SU-DHL-6 (cell line): ENCODE measurements around the gene ERVH48-1.
A peak's percentile ranks its signal among the peaks of the same experiment; 100 is the strongest.
"Not testable (repeated sequence)": the region's sequence is repeated elsewhere in the genome, so short reads cannot be mapped to it uniquely, and the experiment has no call there.

Experiments
- H2AFZ ChIP-seq: fragments of 200-600 bp; sonication (generic); 2 replicates; pipeline ENCODE4 v1.6.1; 2014; ENCODE audit warnings: low read depth, mild to moderate bottlenecking, moderate library complexity, mixed read lengths, antibody characterized with exemption, low read length; ENCODE audit not compliant: severe bottlenecking
- H3F3A ChIP-seq: fragments of 200-600 bp; shearing (Covaris generic); 2 replicates; pipeline ENCODE4 v1.6.0; 2016; ENCODE audit warnings: antibody characterized with exemption, mild to moderate bottlenecking; ENCODE audit not compliant: insufficient read depth
- H3K27ac ChIP-seq: fragments of 200-600 bp; sonication (generic); 2 replicates; pipeline ENCODE4 v1.5.1; 2016; ENCODE audit warnings: low read depth, mild to moderate bottlenecking, low read length, moderate library complexity, mixed read lengths
- H3K27me3 ChIP-seq: fragments of 200-600 bp; sonication (generic), shearing (Covaris generic); 2 replicates; pipeline ENCODE4 v1.6.0; 2014; ENCODE audit warnings: mild to moderate bottlenecking, low read length
- H3K36me3 ChIP-seq: fragments of 200-600 bp; sonication (generic); 2 replicates; pipeline ENCODE4 v1.6.1; 2014; ENCODE audit warnings: mild to moderate bottlenecking, low read length, mixed read lengths
- H3K4me2 ChIP-seq: fragments of 300-600, 200-600 bp; shearing (Covaris generic), sonication (generic); 2 replicates; pipeline ENCODE4 v1.6.0; 2014; ENCODE audit warnings: low read length, low read depth, mild to moderate bottlenecking; ENCODE audit not compliant: poor library complexity, severe bottlenecking
- H3K4me3 ChIP-seq: fragments of 200-600 bp; sonication (generic); 2 replicates; pipeline ENCODE4 v1.5.1; 2014; ENCODE audit warnings: antibody characterized with exemption, low read length, mild to moderate bottlenecking, mixed read lengths; ENCODE audit not compliant: insufficient read depth, poor library complexity, severe bottlenecking
- H3K79me2 ChIP-seq: fragments of 200-600 bp; sonication (generic); 2 replicates; pipeline ENCODE4 v1.6.1; 2014; ENCODE audit warnings: mild to moderate bottlenecking, low read length, moderate library complexity; ENCODE audit not compliant: insufficient read depth
- H3K9ac ChIP-seq: fragments of 200-600 bp; sonication (generic); 2 replicates; pipeline ENCODE4 v1.7.0; 2014; ENCODE audit warnings: mild to moderate bottlenecking, low read length
- H3K9me2 ChIP-seq: fragments of 200-600 bp; sonication (generic); replicated peaks from 2 replicates; pipeline ENCODE4 v1.6.1; 2014; ENCODE audit warnings: low read length; ENCODE audit not compliant: insufficient read depth
- H3K9me3 ChIP-seq: fragments of 200-600 bp; sonication (generic); 2 replicates; pipeline ENCODE4 v1.6.1; 2014; ENCODE audit warnings: low read length, mixed read lengths; ENCODE audit not compliant: insufficient read depth
- H4K20me1 ChIP-seq: fragments of 200-600 bp; sonication (generic); 2 replicates; pipeline ENCODE4 v1.6.1; 2014; ENCODE audit warnings: low read depth, mild to moderate bottlenecking, antibody characterized with exemption, low read length, moderate library complexity, mixed read lengths
- EZH2phosphoT487 ChIP-seq: fragments of 200-600 bp; sonication (generic), shearing (Covaris generic); conservative IDR thresholded peaks from 2 replicates; pipeline ENCODE4 v1.6.1; 2018; ENCODE audit warnings: mild to moderate bottlenecking, antibody characterized with exemption, low read length, moderate library complexity, mixed read lengths
- TF ChIP-seq, protein P1 (sequence below): fragments of 200-600 bp; sonication (generic); IDR thresholded peaks from one replicate; pipeline ENCODE4 v1.5.1; 2017; ENCODE audit warnings: antibody characterized with exemption, mild to moderate bottlenecking, low read length, moderate library complexity; ENCODE audit not compliant: insufficient read depth, poor library complexity, severe bottlenecking

ERVH48-1 gene

DNA sequence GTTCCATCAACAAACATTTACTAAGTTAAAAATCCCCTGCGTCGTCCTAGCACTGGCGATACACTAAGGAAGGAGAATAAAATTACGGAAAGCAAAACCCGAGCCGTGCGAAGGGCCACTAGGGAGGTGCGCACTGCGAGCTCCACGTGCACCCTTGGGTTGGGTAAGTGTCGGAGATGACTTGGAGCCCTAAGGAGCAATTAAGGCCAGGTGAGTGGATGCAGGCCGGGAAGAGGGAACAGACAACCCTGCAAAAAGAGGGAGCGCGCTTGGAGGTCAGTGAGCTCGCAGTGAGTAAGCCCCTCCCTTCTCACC, 46.8 kb downstream of the ERVH48-1 start:
- Histone ChIP-seq H3K4me3 (peak overlapping the region; percentile 60), H3K36me3 (peaks cover 3% of the 10 kb centered on the region; the same call in 1 of the 2 replicates), H3F3A (no peaks in the 10 kb centered on the region; the same call in 1 of the 2 replicates), H3K9me3 (no peaks in the 10 kb centered on the region), H3K27ac (peak overlapping the region; percentile 71), H4K20me1 (no peaks in the 10 kb centered on the region), H3K27me3 (no peaks in the 10 kb centered on the region), H2AFZ (peak overlapping the region; percentile 4), H3K9ac (peak overlapping the region; percentile 85), H3K79me2 (peaks cover 48% of the 10 kb centered on the region), H3K9me2 (no peaks in the 10 kb centered on the region), H3K4me2 (peak overlapping the region; percentile 89)
- TF ChIP-seq, protein P1, sequence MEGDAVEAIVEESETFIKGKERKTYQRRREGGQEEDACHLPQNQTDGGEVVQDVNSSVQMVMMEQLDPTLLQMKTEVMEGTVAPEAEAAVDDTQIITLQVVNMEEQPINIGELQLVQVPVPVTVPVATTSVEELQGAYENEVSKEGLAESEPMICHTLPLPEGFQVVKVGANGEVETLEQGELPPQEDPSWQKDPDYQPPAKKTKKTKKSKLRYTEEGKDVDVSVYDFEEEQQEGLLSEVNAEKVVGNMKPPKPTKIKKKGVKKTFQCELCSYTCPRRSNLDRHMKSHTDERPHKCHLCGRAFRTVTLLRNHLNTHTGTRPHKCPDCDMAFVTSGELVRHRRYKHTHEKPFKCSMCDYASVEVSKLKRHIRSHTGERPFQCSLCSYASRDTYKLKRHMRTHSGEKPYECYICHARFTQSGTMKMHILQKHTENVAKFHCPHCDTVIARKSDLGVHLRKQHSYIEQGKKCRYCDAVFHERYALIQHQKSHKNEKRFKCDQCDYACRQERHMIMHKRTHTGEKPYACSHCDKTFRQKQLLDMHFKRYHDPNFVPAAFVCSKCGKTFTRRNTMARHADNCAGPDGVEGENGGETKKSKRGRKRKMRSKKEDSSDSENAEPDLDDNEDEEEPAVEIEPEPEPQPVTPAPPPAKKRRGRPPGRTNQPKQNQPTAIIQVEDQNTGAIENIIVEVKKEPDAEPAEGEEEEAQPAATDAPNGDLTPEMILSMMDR = no peak
- TF ChIP-seq EZH2phosphoT487 = no peak

DNA sequence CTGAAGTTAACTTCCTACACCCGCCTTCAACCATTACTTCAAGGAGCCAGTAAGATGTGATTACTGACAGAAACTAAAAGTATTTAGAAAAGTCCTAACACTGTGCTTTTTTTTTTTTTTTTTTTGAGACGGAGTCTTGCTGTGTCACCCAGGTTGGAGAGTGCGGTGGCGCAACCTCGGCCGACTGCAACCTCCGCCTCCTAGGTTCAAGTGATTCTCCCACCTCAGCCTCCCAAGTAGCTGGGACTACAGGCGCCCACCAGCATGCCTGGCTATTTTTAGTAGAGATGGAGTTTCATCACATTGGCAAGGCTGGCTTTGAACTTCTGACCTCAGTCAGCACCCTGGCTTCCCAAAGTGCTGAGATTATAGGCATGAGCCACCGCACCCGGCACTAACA, 49.6 kb downstream of the ERVH48-1 start:
- H3K4me2 ChIP-seq, H4K20me1 ChIP-seq, H3K27ac ChIP-seq, H3K9me2 ChIP-seq, H3K27me3 ChIP-seq, H3K9ac ChIP-seq, H3K4me3 ChIP-seq, H2AFZ ChIP-seq, H3K9me3 ChIP-seq, H3F3A ChIP-seq: not testable (repeated sequence)
- H3K36me3 ChIP-seq = peaks cover 17% of the 10 kb centered on the region; the same call in 1 of the 2 replicates
- H3K79me2 ChIP-seq = peaks cover 65% of the 10 kb centered on the region

DNA sequence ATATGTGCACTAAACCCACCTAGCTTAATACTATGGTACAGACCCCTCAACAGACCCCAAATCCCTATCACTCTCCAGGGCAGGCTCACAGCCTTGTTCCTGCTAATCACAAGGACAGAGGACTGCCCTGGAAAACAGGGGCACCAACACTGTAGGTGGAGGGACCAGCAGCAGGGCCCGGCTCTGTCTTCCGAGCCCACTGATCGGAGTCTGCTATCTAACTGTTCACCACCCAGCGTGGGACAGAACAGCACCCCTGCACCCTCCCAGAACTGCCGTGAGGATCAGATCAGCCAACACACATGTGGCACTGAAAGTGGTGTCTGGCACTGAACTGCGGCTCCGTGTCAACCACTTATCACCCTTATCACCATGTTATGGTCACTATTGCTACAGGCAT, 52.3 kb downstream of the ERVH48-1 start:
- Histone ChIP-seq H3K9me2 (no peaks in the 10 kb centered on the region), H3K27me3 (no peaks in the 10 kb centered on the region), H3K9ac (no peak overlapping the region), H3K4me2 (no peak overlapping the region), H3F3A (no peaks in the 10 kb centered on the region), H3K79me2 (peaks cover 71% of the 10 kb centered on the region), H3K4me3 (no peak overlapping the region), H4K20me1 (peaks cover 13% of the 10 kb centered on the region; the same call in 1 of the 2 replicates), H3K36me3 (peaks cover 21% of the 10 kb centered on the region; the same call in 1 of the 2 replicates), H2AFZ (no peak overlapping the region), H3K27ac (no peak overlapping the region), H3K9me3 (no peaks in the 10 kb centered on the region)
- TF ChIP-seq, protein P1 = no peak
- no peak for TF ChIP-seq EZH2phosphoT487

DNA sequence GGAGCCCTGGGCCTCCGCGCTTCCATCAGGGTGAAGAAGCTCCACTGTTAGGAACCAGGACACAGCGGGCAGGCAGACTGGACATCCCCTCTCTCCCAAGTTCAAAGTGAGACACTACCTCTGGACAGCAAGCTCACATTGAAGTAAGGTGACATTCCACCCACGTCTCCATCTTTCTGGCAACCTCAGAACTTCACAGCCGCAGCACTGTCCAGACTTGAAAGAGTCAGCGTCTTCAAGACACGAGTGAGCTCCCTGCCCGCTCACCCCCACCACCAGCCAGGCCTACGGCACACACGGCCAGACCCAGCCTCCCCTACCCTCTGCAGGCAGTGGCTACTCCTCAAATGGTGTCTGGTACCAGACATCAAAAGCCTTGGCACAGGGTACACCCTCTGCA, 57.2 kb downstream of the ERVH48-1 start:
- no peak overlapping the region for H2AFZ ChIP-seq
- H3K27ac ChIP-seq = no peak overlapping the region
- no peaks in the 10 kb centered on the region for H3K9me3 ChIP-seq
- H3K9ac ChIP-seq = no peak overlapping the region
- peaks cover 89% of the 10 kb centered on the region for H3K79me2 ChIP-seq
- no peaks in the 10 kb centered on the region for H3K27me3 ChIP-seq
- no peaks in the 10 kb centered on the region for H3F3A ChIP-seq
- peaks cover 13% of the 10 kb centered on the region; the same call in 1 of the 2 replicates for H4K20me1 ChIP-seq
- H3K36me3 ChIP-seq = peaks cover 14% of the 10 kb centered on the region; the same call in 1 of the 2 replicates
- no peaks in the 10 kb centered on the region for H3K9me2 ChIP-seq
- TF ChIP-seq EZH2phosphoT487 = no peak
- TF ChIP-seq, protein P1 = no peak
- H3K4me3 ChIP-seq = no peak overlapping the region
- H3K4me2 ChIP-seq = no peak overlapping the region
